ENCODE data around the gene APPL2.

Gene APPL2, protein sequence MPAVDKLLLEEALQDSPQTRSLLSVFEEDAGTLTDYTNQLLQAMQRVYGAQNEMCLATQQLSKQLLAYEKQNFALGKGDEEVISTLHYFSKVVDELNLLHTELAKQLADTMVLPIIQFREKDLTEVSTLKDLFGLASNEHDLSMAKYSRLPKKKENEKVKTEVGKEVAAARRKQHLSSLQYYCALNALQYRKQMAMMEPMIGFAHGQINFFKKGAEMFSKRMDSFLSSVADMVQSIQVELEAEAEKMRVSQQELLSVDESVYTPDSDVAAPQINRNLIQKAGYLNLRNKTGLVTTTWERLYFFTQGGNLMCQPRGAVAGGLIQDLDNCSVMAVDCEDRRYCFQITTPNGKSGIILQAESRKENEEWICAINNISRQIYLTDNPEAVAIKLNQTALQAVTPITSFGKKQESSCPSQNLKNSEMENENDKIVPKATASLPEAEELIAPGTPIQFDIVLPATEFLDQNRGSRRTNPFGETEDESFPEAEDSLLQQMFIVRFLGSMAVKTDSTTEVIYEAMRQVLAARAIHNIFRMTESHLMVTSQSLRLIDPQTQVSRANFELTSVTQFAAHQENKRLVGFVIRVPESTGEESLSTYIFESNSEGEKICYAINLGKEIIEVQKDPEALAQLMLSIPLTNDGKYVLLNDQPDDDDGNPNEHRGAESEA

DNA sequence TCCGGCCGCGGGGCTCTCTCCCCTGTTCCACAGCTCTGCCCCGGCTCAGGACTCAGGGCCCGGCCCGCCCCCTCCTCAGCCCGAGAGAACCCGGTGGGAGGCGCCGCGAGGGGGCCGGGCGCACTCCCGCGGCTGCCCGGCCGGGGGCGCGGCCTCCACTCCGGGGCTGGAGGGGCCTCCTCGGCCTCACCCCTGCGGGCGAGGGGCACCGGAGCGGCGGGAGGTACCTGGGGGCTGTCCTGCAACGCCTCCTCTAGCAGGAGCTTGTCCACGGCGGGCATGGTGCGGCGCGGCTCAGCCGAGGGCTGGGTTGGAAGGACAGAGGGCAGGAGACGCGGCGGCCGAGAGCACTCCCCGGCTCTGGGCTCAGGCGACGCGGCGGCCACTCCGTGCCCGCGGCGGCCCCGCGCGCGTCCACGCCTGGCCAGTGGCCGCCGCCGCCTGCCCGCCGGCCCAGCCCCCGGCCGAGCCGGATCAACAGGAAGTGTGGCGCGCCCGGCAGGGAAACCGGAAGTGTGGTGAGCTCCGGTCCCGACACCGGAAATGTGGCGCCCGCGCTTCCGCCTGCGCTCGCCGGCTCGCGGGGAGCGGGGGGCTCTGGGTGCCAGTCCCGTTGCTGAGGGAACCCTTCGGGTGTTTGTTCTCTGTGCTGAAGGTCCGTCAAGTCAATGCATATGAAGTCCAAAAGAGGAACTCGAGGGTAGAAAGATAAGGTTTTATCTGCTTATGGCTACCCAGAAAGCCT lies at the start of gene APPL2:
Gene APPL2, minus strand, starts transcription at position 443 of the 745 bp plus-strand sequence. Its CDS starts 162 bp downstream, at position 281.
- DNase-seq: peak; percentile 88

DNA sequence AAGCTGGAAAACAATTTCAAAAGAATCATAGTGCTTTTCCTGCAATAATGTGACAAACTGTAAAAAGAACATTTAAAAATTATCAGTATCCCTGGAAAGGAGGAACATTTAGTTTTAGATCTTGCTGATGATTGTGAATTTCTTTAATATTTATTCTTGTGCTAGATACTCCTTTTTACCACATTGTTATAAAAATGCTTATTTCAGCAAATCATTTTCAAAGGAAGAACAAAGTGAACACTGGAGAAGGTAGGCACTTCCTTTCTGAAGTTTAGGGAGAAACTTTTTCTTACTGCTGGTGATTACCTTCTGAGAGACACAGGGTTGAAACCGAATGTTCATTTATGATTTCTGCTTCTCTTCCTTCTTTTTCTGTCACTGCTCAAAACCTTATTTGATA lies 49.4 kb upstream of the APPL2 start:
- no peak for DNase-seq

DNA sequence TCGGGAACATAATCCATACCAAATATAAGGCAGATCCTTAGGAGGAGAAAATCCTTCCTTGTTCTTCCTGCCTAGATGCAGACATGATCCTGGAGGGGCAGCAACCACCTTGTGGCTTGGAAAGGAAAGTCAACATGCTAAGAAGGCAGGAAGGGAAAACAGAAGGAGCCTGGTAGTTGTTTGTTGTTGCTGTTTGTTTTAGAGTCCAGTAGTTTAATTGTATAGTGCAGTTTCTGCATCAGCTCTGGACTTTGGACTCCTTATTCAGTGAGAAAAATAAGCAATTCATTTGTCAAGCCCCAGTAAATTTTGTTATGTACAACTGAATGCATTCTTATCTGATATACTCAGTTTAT lies 45.7 kb upstream of the APPL2 start:
- DNase-seq: no peak

DNA sequence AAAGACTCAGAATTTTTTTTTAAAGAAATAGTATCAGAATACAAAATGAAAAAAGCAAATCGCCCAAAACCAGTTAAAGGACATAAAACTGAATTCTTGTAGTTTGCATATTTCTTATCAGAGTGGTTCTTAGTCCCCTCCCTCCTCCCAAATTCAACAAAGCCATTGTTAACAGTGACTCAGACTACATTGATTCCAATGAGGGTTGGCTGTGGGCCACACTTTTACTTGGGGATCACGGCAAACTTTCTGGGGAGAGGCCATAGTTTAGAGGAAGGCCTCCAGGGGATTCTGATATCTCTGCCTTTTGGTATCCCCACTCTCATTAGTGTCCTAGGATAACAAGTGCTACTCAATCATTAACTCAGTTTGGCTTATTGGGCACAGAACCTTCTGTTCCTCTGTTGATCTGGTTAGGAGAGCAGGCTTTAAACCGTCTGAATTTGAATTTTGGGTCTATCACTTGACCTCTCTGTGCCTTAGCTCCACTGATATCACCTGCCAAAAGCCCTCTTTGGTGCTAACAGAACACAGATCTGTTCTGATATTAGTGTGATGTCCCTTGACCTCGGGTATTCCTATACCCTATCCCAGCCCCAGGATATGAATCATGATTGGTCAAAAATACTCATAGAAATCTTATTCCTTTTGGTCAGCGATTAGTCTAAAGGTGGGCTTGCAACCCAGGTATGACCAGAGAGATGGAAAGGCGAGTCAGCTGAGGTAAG lies 45.2 kb upstream of the APPL2 start:
- DNase-seq: no peak

DNA sequence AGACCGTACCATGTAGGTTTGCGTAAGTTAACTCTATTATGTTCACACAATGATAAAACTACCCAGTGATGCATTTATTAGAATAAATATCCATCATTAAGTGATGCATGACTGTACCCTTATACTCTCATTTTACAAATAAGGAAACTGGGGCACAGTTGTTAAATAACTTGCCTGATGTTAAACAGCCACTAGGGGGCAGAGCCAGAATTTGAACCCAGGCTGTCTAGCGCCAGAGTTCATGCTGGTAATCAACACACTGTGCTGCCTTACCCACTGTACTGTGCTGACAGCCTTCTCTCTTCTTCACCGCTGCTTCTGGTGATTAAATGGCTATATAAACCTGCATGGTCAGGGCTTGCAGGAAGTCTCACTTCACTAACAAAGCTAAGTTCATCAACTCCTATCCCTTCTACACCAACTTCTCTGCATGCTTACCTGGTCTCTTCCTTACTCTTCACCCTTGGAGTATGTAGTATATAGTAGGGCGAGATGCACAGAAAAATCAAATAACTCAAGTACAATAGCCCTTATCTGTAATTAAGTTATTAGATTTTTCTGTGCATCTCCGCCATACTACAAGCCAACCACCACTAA lies 43.6 kb upstream of the APPL2 start:
- peak; percentile 1 for DNase-seq

DNA sequence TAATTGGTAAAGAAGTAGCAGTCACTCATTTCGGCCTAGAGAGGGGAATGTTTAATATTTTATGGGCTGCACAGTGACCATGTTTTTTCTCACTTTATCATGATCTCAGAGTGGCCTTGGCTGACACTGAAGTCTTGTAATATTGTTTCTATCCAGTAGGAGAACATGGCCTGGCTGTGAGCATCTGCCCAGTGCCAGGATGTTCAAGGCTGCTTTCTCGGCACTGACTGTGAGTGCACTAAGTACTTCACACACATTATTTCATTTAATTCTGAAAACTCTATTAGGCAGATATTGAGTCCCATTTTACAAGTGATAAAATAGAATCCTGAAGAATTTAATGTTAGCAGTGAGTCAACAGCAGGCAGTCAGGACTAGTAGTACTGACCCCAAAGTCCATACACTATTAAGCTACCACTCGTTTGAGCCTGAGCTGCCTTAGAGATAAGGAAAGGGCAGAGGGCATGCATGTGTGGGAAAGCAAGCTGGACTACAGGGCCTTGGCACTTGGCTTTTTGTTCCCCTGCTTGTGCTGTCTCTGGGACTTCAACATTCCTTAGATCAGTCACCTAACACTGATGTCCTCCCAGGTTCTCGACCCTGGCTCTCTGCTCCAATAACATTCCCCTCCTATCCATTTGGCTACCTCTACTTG lies 42.2 kb upstream of the APPL2 start:
- DNase-seq: no peak

DNA sequence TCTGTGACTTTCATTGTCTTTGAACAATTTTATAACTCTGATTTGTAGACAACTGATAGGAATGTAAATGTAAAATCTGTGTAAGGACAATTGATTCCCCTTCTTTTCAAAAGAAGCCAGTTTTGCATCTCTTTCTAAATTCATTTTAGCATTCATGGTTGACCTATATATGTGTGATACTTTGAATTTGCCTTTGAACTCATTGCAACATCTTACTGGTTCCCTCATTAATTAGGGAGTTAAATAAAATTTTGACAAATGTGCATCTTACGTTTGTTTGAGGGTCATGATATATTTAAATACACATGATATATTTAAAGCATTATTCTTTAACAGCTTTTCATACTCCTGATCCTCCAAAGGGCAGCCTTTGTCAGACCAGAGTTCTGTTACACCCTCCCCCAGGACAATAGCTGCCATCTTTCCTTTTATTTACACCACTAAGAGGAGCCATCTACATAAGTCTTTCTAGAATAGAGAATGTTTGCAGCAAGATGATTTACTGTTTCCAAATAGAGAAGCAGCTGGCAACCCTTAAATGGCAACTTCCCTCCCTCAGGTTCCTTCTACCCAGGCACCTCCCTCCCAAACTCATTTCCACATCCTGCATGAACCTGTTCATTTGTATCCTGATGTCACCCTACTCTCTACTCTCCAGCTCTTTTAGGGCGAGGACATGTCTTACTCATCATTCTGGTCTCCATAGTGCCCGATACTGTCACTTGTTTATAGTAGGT lies 40.2 kb upstream of the APPL2 start:
- no peak for DNase-seq

DNA sequence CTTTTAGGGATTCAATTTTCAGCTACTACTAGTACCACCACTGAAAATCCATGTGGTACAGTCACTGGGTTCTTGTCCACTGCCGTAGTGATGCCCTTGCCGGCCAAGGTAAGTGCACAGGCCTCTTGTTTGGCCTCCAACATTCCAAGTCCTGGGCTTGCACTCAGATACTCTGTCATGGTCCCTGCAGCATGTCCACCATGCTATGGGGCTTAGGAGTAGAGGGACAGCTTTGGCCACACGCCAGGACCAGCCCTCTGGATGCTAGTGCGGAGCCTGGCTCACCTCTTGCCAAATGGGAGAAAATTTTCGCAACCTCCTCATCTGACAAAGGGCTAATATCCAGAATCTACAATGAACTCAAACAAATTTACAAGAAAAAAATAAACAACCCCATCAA lies 38.6 kb upstream of the APPL2 start:
- no peak for DNase-seq

DNA sequence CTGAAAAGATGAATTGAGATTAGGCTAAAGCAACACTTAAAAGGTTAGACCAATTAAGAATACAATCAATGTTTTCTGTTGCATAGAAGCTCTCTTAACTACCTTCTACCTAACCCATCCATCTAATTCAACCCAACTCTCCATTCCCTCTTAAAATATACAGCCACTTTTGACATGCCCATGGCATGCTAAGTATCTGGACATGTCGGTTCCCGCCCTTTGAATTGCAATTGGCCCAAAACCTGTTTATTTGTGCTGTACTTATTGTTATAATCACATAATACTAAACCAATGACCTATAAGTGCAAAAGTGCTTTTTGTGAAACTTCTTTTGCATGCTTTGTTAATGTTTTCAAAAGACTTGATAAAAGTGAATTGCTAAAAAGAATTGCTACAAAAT lies 37.6 kb upstream of the APPL2 start:
- no peak for DNase-seq

DNA sequence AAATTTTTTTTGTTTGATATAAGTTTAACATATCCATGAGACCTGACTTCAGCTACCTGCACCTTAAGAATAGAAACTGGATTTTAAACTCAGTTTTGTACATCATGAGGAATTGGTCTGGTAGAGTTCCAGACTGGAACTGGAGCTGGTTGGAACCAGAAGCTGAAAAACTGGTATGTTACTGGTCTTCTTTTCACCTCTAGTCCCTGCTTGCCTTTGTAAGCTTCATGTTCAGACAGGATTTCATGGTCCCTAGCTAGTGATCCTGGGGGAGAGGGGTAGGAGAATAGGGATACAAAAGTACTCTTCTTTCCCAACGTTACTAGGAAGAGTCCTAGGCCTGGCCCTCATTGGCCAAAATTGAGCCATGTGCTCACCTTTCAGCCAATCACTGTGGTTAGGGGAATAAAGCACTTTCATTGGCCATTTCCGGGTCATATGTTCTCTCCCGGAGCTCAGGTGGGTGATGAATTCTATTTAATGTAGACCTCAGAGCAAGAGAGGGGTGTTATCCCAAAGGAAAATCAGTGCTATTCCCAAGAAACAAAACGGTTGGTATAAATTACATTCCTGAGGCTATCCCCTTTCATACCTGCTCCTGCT lies 36.9 kb upstream of the APPL2 start:
- no peak for DNase-seq

DNA sequence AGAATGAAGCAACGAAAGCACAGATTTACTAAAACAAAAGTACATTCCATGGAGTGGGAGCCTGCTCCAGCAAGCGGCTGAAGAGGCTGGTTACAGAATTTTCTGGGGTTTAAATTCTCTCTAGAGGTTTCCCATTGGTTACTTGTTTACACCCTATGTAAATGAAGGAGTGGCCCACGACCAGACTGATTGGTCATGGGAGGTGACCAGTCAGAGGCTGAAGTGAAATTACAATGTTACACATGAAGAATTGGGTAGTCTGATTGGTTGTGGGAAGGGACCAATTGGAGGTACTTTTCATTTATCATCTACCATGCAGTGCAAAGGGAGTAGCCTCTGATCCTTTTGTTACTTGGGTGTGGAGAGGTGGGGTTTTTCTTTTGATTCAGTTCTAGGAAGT lies 36.2 kb upstream of the APPL2 start:
- no peak for DNase-seq

DNA sequence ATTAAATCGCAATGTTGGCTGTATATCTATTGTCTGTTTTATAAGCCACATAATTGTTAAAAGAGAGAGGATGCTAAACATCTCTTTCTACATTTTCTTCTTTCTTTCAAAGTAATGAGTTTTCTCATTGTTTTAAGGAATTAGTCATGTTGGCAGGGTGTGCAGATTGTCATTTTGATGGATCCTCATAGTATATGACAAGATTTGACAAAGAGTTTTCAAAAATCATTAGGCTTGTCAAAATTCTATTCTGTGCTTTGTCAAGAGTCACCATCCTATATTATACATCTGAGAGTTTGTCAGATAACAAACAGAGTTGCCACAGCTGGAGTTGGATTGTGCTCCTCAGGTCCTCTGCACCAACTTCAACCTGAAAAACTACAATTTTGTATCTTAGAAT lies 35.4 kb upstream of the APPL2 start:
- no peak for DNase-seq

DNA sequence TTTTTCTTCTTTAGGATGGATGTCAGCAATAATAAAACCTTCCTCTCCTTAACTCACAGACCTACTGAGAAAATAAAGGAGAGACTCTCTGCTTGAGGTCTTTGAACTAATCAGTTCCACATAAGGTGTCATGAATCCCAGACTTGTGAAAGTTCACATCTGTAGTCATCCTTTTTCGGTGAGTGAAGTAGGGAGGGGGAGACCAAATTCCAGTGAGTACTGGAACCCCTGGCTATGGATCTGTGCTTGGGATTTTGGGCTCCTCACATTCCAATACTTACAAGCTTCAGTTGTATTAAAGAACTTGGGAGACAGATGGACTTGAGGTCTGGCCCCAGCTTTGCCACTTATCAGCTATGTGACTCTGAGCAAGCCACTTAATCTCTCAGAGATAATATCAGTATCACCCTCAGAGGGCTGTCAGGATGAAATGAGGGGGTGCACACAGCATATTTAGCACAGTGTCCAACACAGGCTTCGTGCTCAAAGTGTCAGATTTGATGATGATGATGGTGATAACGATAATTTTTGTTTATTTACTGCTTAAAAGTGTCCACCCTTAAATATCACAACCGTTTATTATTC lies 34.8 kb upstream of the APPL2 start:
- no peak for DNase-seq

DNA sequence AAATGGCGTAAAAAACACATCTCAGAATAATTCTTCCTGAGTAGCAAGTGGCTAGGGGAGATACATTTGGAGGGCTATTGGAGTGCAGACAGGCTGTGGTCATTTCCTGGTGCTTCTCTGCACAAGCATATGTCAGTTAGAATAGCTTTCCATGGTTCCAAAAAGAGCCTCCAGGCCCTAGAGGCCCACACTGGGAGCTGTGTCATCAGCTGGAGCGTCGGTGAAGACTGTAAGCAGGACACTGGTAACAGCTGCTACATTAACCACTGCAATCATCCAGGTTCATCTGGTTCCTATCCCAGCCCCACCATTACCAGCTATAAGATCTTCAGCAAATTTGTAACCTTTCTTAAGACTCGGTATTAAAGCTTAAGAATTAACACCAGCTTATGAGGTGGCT lies 31.7 kb upstream of the APPL2 start:
- DNase-seq: no peak

DNA sequence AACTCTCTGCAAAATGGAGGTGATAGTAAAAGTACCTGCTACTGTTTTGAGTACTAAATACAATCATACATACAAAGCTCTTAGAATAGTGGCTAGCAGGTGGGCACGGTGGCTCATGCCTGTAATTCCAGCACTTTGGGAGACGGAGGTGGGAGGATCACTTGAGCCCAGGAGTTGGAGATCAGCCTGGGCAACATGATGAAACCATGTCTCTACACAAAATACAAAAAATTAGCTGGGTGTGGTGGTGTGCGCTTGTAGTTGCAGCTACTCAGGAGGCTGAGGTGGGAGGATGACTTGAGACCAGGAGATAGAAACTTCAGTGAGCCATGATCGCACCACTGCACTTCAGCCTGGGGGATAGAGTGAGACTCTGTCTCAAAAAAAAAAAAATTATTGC lies 28.8 kb upstream of the APPL2 start:
- no peak for DNase-seq

DNA sequence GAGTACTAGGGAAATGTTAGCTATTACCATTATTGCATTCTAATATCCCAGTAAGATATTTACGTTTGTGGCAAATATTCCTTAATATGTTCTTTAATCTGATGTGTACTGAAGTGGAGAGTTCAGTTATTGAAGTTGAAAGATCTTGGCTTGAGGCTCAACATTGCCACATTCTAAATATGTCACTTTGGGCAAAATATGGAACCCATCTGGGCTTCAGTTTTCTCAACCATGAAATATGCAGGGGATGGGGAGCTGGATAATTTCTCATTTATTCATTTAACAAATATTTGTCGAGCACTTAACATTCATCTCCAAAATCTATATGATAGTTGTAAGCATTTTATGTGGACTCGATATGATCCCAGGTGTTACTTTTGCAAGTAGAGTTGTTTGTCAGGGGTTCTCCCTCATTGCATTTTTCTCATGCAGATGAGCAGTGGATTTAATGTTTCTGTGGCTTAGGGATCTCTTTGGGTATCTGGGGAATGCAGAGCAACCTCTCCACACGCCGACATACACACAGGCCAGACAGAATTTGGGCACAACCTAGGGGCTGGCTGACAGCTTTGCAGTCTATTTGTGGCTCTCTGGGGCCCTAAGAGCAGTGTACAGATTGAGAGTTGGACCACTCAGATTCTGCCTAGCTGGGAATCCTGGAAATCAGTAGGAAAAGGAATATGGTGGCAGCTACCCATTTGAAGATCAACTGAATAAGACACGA lies 26.6 kb upstream of the APPL2 start:
- no peak for DNase-seq

DNA sequence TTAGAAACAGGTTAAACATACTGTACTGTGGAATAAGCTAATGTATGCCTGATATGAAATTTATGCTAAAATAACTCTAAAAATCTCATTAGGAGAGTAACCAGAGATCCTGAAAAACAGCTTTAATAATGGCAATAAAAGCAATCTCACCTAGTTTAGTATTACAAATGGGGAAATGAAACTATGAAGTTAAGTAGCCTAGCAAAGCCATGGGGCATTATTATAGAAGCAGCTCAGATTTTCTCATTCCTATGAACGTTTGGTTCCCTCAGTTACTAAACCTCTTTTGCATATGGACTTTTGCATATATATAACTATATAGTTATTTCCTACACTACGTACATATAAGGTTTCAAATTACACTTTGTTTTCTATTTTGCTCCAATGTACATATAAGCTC lies 25.0 kb upstream of the APPL2 start:
- no peak for DNase-seq

DNA sequence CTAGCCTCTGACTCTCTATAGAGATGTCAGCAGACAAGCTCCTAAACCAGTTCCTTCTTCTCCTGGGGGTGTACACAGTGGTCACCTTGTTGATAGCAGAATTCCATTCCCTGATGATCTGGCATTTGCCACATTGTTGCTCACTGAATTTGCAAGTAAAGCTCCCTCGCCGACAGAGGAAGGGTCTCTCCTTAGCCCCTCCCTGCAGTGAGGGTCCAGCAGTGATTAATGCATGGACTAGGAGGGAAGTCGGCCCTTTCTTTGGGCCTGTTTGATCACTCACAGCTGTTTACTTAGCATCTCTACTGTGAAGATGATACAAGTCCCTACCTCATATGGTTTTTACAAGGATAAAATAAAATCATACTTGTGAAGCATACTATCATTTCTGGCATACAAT lies 23.3 kb upstream of the APPL2 start:
- no peak for DNase-seq

DNA sequence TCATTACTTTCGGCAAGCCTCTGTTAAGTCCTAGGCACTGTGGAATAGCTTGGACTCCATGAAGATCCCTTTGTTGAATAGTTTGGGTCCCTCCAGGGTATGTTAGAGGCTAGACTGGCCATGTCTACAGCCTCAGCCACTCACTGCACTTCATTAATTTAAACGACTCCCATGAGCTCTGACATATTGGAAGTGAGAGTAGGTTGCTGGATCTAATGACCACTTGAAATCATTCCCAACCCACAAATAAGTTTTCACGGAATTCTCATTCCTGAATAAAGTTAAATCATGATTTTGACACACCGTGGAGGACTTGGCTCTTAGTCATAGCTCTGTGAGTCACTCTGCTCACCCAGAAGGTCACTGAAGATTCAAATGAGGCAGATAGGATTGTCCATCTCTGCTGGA lies 21.4 kb upstream of the APPL2 start:
- DNase-seq: no peak

DNA sequence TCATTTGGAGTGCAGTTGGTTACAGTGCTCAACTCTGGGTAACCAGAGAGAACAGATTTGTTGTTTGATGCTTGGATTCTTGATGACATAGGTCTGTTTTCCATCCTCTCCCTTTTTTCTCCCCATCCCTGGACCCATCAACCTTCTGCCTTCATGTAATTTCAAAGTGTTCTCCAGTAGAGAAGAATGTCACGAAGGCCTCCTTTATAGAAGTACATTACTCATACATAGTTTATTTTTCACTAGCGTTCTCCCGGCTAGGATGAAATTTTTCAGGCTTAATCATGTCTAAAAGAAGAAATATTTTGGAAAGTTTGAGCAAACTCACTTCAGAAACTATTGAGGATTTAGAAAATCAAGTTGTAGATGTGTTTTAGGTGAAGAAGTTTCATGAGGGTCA lies 20.9 kb upstream of the APPL2 start:
- no peak for DNase-seq
